ENCODE results near the gene DENND1C.
A peak's percentile ranks its signal among the peaks of the same experiment; 100 is the strongest.

The DENND1C gene

DNA sequence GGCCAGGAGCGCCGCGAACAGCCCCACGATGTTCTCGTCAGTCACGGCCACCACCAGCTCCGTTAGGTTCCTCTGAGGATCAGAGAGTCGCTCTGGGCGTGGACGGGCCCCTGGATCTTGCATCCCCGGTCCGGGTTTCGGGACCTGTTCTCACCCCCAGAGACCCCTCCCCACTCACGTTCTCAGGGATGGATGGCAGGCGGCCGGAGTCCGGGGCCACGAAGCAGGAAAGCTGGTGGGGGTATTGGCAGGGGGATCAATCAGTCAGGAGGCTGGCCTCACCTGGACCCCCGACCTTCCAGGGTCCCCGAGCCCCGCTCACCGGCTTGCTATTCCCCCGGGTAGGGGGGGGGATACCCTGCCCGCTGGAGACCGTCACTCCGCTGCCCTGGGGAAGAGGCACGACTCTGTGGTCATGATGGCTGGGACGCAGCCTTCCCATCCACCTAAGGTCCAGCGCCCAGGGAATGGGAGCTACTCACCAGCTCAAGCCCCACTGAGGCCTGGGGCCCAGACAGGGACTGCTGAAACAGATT, 4.6 kb downstream of the DENND1C start:
- in situ Hi-C loops (cut with MboI; ENCODE audit: low sequenced_read_pairs, unreplicated experiment), result no loop called here
- no peak for DNase-seq (ENCODE audit: low spot score)
- TF ChIP-seq, protein P1, sequence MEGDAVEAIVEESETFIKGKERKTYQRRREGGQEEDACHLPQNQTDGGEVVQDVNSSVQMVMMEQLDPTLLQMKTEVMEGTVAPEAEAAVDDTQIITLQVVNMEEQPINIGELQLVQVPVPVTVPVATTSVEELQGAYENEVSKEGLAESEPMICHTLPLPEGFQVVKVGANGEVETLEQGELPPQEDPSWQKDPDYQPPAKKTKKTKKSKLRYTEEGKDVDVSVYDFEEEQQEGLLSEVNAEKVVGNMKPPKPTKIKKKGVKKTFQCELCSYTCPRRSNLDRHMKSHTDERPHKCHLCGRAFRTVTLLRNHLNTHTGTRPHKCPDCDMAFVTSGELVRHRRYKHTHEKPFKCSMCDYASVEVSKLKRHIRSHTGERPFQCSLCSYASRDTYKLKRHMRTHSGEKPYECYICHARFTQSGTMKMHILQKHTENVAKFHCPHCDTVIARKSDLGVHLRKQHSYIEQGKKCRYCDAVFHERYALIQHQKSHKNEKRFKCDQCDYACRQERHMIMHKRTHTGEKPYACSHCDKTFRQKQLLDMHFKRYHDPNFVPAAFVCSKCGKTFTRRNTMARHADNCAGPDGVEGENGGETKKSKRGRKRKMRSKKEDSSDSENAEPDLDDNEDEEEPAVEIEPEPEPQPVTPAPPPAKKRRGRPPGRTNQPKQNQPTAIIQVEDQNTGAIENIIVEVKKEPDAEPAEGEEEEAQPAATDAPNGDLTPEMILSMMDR (IDR thresholded peaks at IDR 0.05; ENCODE audit: borderline replicate concordance, control extremely low read depth, extremely low read depth, insufficient read depth, missing control alignments), result no peak

DNA sequence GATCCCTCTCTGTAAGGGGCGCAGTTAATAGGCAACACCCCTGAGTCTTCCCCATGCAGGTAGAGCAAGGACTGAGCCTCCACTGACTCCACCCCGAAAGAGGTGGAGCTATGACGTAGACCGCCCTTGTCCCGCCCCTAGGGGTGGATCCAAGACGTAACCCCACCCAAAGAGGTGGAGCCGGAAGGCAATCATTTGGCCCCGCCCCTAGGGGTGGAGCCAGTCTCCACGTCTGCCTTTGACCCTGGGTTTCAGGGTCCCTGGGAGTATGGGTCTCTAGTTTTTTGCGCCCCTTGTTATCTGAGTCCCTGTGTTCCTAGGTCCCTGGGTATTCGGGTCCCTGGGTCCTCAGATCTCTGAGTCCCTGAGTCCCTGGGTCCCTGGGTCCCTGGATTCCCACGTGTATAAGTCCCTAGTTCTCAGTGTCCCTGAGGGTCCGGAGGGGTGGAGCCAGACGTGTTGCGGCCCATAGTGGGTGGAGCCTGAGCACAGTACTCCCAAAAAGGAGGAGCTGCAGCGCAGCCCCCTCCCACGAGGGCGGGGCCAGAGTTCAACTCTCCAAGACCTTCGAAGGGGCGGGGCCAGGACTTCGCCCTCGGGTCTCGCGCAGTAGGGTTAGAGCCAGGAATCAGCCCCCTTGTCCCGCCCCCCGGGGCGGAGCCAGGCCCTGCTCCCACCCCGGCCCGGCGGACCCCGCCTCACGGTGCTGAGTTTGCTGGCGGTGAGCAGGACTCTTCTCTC, 5.3 kb downstream of the DENND1C start:
- in situ Hi-C loops (cut with MboI; ENCODE audit: low sequenced_read_pairs, unreplicated experiment), result no loop called here
- TF ChIP-seq, protein P1 (IDR thresholded peaks at IDR 0.05; ENCODE audit: borderline replicate concordance, control extremely low read depth, extremely low read depth, insufficient read depth, missing control alignments), result no peak
- DNase-seq (ENCODE audit: low spot score), result peak; percentile 84

DNA sequence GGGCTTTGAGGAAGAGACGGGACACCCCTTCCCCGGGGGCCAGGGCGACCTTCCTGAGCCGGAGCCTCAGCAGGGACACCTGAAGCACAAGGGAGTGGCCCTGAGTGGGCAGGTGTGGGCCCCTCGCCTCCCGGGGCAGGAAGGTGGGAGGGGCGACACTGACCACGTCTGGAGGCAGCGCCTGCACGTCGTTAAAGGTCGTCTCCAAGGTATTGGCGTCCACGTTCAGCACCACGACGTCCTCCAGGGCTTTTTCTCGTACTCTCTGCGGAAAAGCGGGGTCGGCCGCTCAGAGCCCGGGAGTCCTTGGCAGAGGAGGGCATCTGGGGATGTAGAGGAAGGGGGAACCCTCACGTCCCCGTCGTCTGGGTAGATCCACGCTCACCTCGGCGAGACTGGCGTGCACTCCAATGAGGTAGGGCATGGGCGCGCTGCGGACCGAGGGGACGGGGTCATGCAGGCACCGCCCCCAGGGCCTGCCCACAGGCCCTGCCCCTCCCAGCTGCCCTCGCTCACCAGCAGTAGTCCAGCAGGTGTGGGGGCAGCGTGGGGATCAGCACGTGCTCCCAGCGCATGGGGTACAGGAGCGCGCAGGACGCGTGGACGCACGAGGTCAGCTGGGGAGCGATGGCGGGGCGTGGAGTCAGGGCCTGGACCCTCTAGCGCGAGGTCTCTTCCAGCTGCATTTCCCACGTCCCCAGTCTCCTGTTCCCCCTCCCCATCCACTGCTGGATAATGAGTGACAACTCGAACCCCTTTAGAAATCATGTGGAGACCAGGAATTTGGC, 6.1 kb downstream of the DENND1C start:
- in situ Hi-C loops (cut with MboI; ENCODE audit: low sequenced_read_pairs, unreplicated experiment), result no loop called here
- TF ChIP-seq, protein P1 (IDR thresholded peaks at IDR 0.05; ENCODE audit: borderline replicate concordance, control extremely low read depth, extremely low read depth, insufficient read depth, missing control alignments), result no peak
- DNase-seq (ENCODE audit: low spot score), result no peak

DNA sequence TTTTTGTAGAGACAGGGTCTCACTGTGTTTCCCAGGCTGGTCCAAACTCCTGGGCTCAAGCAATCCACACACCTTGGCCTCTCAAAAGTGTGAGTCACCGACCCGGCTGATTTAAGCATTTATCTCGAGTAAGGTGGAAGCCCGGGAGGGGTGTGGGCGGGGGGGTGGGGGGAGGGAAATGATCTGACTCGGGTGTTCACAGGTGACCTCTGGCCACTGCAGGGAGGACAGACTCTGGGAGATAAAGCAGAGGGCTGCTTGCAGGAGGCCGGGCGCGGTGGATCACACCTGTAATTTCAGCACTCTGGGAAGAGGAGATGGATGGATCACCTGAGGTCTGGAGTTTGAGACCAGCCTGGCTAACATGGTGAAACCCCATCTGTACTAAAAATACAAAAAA, 7.9 kb downstream of the DENND1C start:
- TF ChIP-seq, protein P1 (IDR thresholded peaks at IDR 0.05; ENCODE audit: borderline replicate concordance, control extremely low read depth, extremely low read depth, insufficient read depth, missing control alignments), result no peak
- DNase-seq (ENCODE audit: low spot score), result no peak
- in situ Hi-C loops (cut with MboI; ENCODE audit: low sequenced_read_pairs, unreplicated experiment), result no loop called here

DNA sequence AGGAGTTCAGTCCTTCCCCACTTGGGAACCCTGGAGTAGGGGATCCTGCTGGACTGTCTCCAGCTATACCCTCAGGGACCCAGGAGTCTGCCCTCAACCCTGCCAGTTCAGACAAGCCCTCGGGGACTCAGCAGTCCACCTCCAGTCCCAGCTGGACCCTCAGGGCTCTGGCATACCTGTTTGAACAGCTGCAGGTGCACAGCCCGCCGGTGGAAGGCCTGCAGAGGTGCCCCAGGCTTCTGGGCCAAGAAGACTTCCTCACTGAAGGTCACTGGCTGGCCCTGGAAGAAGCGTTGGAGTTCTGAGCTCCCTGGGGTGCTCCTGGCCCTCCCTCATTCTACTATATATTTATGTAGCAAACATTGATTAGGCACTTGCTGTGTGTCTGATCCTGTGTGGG, 8.9 kb downstream of the DENND1C start:
- TF ChIP-seq, protein P1 (IDR thresholded peaks at IDR 0.05; ENCODE audit: borderline replicate concordance, control extremely low read depth, extremely low read depth, insufficient read depth, missing control alignments), result no peak
- no peak for DNase-seq (ENCODE audit: low spot score)
- in situ Hi-C loops (cut with MboI; ENCODE audit: low sequenced_read_pairs, unreplicated experiment), result no loop called here

DNA sequence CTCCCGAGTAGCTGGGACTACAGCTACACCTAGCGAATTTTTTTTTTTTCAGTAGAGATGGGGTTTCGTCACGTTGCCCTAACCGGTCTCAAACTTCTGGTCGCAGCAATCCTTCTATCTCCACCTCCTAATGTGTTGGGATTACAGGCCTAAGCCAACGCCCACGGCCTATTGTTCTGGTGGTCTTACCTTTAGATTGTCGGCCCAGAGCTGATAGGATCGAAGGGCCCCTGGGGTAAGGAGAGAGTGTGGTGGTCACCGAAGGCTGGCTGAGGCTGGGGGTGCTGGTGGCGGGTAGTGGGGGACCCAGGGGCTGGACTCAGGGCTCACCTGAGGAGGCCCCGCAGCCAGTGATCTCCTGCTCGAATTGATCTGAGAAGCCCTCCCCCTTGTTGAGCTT, 10.5 kb downstream of the DENND1C start:
- in situ Hi-C loops (cut with MboI; ENCODE audit: low sequenced_read_pairs, unreplicated experiment), result no loop called here
- TF ChIP-seq, protein P1 (IDR thresholded peaks at IDR 0.05; ENCODE audit: borderline replicate concordance, control extremely low read depth, extremely low read depth, insufficient read depth, missing control alignments), result no peak
- DNase-seq (ENCODE audit: low spot score), result no peak
